GM06990 (cell line): Measurements from ENCODE around the gene XKRX.

Experiments
- DNase-seq: peaks from one replicate; pipeline ENCODE4 v3.0.0-alpha.2; 2011; ENCODE audit not compliant: insufficient read length; ENCODE audit errors: extremely low read depth
- H3K27me3 ChIP-seq: replicated peaks from 2 replicates; pipeline ENCODE4 v1.6.0; 2011; ENCODE audit warnings: low read length; ENCODE audit not compliant: control insufficient read depth, insufficient read depth
- H3K36me3 ChIP-seq: 2 replicates; pipeline ENCODE4 v1.5.1; 2011; ENCODE audit warnings: low read length; ENCODE audit not compliant: control insufficient read depth, insufficient read depth
- H3K4me3 ChIP-seq: replicated peaks from 2 replicates; pipeline ENCODE4 v1.5.1; 2011; ENCODE audit warnings: low read depth, mild to moderate bottlenecking, control low read depth, low read length
- TF ChIP-seq, protein P1 (sequence below): IDR thresholded peaks from 2 replicates; pipeline ENCODE4 v1.5.1; 2011; ENCODE audit warnings: low read length, control low read depth, mild to moderate bottlenecking, inconsistent platforms; ENCODE audit not compliant: insufficient read depth, poor library complexity, severe bottlenecking

XKRX gene

DNA sequence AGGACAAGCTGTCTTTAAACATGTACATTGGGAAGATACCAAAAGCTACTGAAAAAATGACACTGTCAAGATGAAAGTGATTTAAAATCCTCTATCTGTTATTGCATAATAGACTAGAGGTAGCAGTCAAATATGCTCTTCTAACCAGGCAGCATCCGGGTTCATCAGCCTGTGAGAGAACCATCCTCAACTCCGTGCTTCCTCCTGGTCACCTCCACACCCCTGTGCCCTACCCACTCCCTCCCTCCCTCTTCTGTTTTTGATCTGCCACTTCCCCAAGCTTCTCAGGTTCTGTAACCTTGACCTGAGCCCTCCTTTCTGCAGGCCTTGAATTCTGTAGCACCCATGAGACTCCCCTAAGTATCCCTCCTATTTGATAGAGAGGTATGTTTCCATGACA is 60.4 kb downstream of the XKRX start:
- Histone ChIP-seq H3K4me3 (no peak overlapping the region), H3K36me3 (no peaks in the 10 kb centered on the region), H3K27me3 (no peaks in the 10 kb centered on the region)
- TF ChIP-seq, protein P1, sequence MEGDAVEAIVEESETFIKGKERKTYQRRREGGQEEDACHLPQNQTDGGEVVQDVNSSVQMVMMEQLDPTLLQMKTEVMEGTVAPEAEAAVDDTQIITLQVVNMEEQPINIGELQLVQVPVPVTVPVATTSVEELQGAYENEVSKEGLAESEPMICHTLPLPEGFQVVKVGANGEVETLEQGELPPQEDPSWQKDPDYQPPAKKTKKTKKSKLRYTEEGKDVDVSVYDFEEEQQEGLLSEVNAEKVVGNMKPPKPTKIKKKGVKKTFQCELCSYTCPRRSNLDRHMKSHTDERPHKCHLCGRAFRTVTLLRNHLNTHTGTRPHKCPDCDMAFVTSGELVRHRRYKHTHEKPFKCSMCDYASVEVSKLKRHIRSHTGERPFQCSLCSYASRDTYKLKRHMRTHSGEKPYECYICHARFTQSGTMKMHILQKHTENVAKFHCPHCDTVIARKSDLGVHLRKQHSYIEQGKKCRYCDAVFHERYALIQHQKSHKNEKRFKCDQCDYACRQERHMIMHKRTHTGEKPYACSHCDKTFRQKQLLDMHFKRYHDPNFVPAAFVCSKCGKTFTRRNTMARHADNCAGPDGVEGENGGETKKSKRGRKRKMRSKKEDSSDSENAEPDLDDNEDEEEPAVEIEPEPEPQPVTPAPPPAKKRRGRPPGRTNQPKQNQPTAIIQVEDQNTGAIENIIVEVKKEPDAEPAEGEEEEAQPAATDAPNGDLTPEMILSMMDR, result no peak
- DNase-seq, result no peak

DNA sequence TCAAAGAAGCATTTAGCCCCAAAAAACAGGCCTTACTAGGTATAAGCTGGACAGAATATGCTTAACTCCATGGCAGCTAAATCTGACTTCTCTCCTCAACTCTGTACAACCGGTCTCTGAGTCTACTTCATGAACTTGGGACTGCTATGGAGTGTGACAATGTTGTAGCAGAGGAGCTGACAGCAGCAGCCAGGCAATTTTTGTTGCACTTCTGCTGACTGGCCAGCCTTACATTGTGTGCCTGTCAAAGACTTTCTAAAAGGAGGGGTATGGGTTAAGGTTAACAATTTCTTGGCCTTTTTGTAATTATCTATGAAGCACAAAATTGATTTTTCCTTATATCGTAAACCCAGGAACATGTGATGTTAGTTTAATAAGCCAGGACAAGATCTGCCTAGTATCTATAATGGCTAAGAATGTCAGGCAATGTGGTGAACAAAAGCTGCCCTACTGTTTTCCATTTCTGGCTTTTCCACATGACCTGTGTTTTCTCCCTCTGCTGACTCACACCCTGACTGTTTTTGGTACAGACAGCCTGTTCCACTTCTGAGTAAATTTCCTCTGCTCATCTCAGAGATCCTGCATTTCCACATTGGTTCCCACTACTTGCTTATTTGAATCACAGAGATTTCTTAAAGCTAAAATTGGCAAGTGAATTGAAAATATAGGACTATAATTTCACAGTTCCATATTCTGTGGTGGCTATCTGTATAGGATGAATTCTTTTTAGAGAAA is 63.9 kb downstream of the XKRX start:
- Histone ChIP-seq H3K27me3 (no peaks in the 10 kb centered on the region), H3K36me3 (no peaks in the 10 kb centered on the region), H3K4me3 (no peak overlapping the region)
- TF ChIP-seq, protein P1, result no peak
- DNase-seq, result no peak
